GM23338 (cell line): ENCODE results near the gene OMD. TPM values are rescaled to one million over a fixed set of nuclear protein-coding genes. Genes with fewer than 3 reads are reported as not detected.

Experiments
- ATAC-seq: fragments of 200-7000 bp; cut with Tn5 transposase; 3 replicates; pipeline ENCODE4 v1.9.1; 2020
- DNase-seq: peaks from one replicate; pipeline ENCODE4 v3.0.0-alpha.2; 2015; ENCODE audit warnings: low spot score
- H2AFZ ChIP-seq: fragments of 200-600 bp; sonication (generic); 2 replicates; pipeline ENCODE4 v1.8.0; 2016; ENCODE audit warnings: antibody characterized with exemption, mild to moderate bottlenecking, moderate library complexity
- H3F3A ChIP-seq: fragments of 200-600 bp; sonication (generic); replicated peaks from 2 replicates; pipeline ENCODE4 v1.8.0; 2017; ENCODE audit warnings: antibody characterized with exemption, mixed run types, low read depth
- H3K27ac ChIP-seq: fragments of 200-600 bp; sonication (generic); 2 replicates; pipeline ENCODE4 v1.6.1; 2016; ENCODE audit warnings: low read depth
- H3K27me3 ChIP-seq: fragments of 200-600 bp; sonication (generic); 2 replicates; pipeline ENCODE4 v1.8.0; 2016; ENCODE audit warnings: mild to moderate bottlenecking, mixed run types, moderate library complexity; ENCODE audit not compliant: insufficient read depth
- H3K36me3 ChIP-seq: fragments of 200-600 bp; sonication (generic); 2 replicates; pipeline ENCODE4 v1.8.0; 2016; ENCODE audit warnings: mild to moderate bottlenecking; ENCODE audit not compliant: insufficient read depth
- H3K4me1 ChIP-seq: fragments of 200-600 bp; sonication (generic); 2 replicates; pipeline ENCODE4 v1.8.0; 2016; ENCODE audit warnings: mild to moderate bottlenecking, moderate library complexity; ENCODE audit not compliant: insufficient read depth
- H3K4me2 ChIP-seq: fragments of 200-600 bp; sonication (generic); 2 replicates; pipeline ENCODE4 v1.7.1; 2017; ENCODE audit warnings: mixed run types
- H3K4me3 ChIP-seq: fragments of 200-600 bp; sonication (generic); 2 replicates; pipeline ENCODE4 v1.6.1; 2016; ENCODE audit warnings: mixed run types
- H3K79me2 ChIP-seq: fragments of 200-600 bp; sonication (generic); replicated peaks from 2 replicates; pipeline ENCODE4 v1.8.0; 2017; ENCODE audit warnings: mild to moderate bottlenecking; ENCODE audit not compliant: insufficient read depth
- H3K9me2 ChIP-seq: fragments of 200-600 bp; sonication (generic); 2 replicates; pipeline ENCODE4 v1.8.0; 2017; ENCODE audit not compliant: insufficient read depth
- H4K20me1 ChIP-seq: fragments of 200-600 bp; sonication (generic); replicated peaks from 2 replicates; pipeline ENCODE4 v1.8.0; 2017; ENCODE audit warnings: mild to moderate bottlenecking; ENCODE audit not compliant: insufficient read depth
- H3K27ac Mint-ChIP-seq: 2 replicates; pipeline ENCODE4 v1.8.0; 2020; ENCODE audit warnings: inconsistent platforms, mild to moderate bottlenecking, moderate library complexity, mixed read lengths
- H3K27me3 Mint-ChIP-seq: 3 replicates; pipeline ENCODE4 v1.8.0; 2022; ENCODE audit warnings: low read depth, mild to moderate bottlenecking, moderate library complexity, mixed read lengths, inconsistent platforms; ENCODE audit not compliant: insufficient read depth, poor library complexity
- H3K36me3 Mint-ChIP-seq: 3 replicates; pipeline ENCODE4 v1.8.0; 2021; ENCODE audit warnings: low read depth, mild to moderate bottlenecking, inconsistent platforms, moderate library complexity, mixed read lengths
- H3K4me1 Mint-ChIP-seq: 3 replicates; pipeline ENCODE4 v1.8.0; 2020; ENCODE audit warnings: mild to moderate bottlenecking, inconsistent platforms, mixed read lengths
- H3K4me3 Mint-ChIP-seq: 3 replicates; pipeline ENCODE4 v1.8.0; 2021; ENCODE audit warnings: moderate library complexity, mild to moderate bottlenecking, inconsistent platforms, mixed read lengths
- H3K9me3 Mint-ChIP-seq: 3 replicates; pipeline ENCODE4 v1.8.0; 2020; ENCODE audit warnings: moderate library complexity, mild to moderate bottlenecking, inconsistent platforms, mixed read lengths
- CREB1 ChIP-seq: fragments of 250-450 bp; sonication (Bioruptor Pico); IDR thresholded peaks from 2 replicates; pipeline ENCODE4 v1.5.0; 2020; ENCODE audit warnings: low read depth, mild to moderate bottlenecking, moderate library complexity
- EZH2 ChIP-seq: fragments of 200-600 bp; sonication (generic); IDR thresholded peaks from one replicate; pipeline ENCODE4 v1.8.0; 2017; ENCODE audit warnings: antibody characterized with exemption, mild to moderate bottlenecking, low read depth; ENCODE audit not compliant: unreplicated experiment
- EZH2phosphoT487 ChIP-seq: fragments of 200-600 bp; sonication (generic); IDR thresholded peaks from one replicate; pipeline ENCODE4 v1.8.1; 2018; ENCODE audit warnings: antibody characterized with exemption; ENCODE audit not compliant: unreplicated experiment
- JUNB ChIP-seq: IDR thresholded peaks from one replicate; pipeline ENCODE4 v1.6.1; 2016; ENCODE audit warnings: antibody characterized with exemption; ENCODE audit not compliant: unreplicated experiment
- NANOG ChIP-seq: IDR thresholded peaks from 2 replicates; pipeline ENCODE4 v1.6.1; 2016; ENCODE audit warnings: antibody characterized with exemption, borderline replicate concordance
- POLR2AphosphoS5 ChIP-seq: IDR thresholded peaks from 2 replicates; pipeline ENCODE4 v1.6.1; 2016; ENCODE audit warnings: antibody characterized with exemption, low read depth
- STAT1 ChIP-seq: IDR thresholded peaks from one replicate; pipeline ENCODE4 v1.6.1; 2016; ENCODE audit warnings: antibody characterized with exemption; ENCODE audit not compliant: unreplicated experiment
- ZNF114 ChIP-seq: fragments of 250-450 bp; sonication (Bioruptor Pico); IDR thresholded peaks from 2 replicates; pipeline ENCODE4 v1.5.0; 2020; ENCODE audit warnings: mild to moderate bottlenecking, moderate library complexity
- ZNF331 ChIP-seq: fragments of 250-450 bp; sonication (Bioruptor Pico); IDR thresholded peaks from 2 replicates; pipeline ENCODE4 v1.5.0; 2020; ENCODE audit warnings: low read depth, mild to moderate bottlenecking, moderate library complexity
- polyA plus RNA-seq: library from polyadenylated mRNA; unstranded; fragments of >200 nt; fragmentation: Nextera tagmentation; extraction: Ambion mirVana; gene quantifications from 2 replicates; pipeline ENCODE4 v1.2.1, GENCODE V29; 2016
- total RNA-seq: library from RNA; depleted of rRNA; stranded (reverse); fragments of >200 nt; shearing (Covaris generic); gene quantifications from 2 replicates; pipeline ENCODE4 v1.2.3, GENCODE V29; 2014
- TF ChIP-seq, protein P1 (sequence below): IDR thresholded peaks from one replicate; pipeline ENCODE4 v1.6.1; 2018; ENCODE audit warnings: antibody characterized with exemption; ENCODE audit not compliant: unreplicated experiment
- TF ChIP-seq, protein P2 (sequence below): IDR thresholded peaks from 2 replicates; pipeline ENCODE4 v1.6.1; 2016; ENCODE audit warnings: antibody characterized with exemption
- TF ChIP-seq, protein P3 (sequence below), 2 experiments: fragments of 200-600 bp in 1 of 2; sonication (generic) in 1 of 2; conservative IDR thresholded peaks; 2 replicates each; pipeline versions ENCODE4 v1.5.1 to v1.6.1; 2016 to 2017; ENCODE audit warnings: antibody characterized with exemption in 2 of 2, low read depth in 2 of 2, mild to moderate bottlenecking in 2 of 2, moderate library complexity in 1 of 2
- TF ChIP-seq, protein P4 (sequence below): fragments of 250-450 bp; sonication (Bioruptor Pico); IDR thresholded peaks from 2 replicates; pipeline ENCODE4 v1.5.0; 2020; ENCODE audit warnings: mild to moderate bottlenecking, moderate library complexity

Gene OMD
- total and polyA plus RNA-seq, 2 experiments from 2014 or later, result 1.1 TPM; not detected in 1

DNA sequence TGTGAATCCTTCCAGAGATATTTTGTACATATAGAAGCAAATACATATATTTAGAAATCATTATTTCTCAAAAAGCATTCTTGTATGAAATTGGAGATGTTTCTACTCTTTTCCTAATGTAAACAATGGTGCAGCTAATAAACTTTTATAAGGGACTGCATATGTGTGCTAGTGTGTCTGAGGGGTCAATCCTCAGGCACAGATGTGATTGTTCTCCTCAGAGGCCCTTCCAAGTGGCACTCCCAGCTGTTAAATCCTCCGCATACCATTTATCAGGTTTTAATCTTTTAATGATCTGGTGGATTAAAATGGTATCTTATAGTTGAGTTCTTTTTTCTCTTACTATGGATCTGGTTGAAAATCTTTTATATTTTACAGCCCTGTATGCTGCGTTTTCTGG is 5.6 kb upstream of the OMD start:
- Histone ChIP-seq H3K27me3 (no peaks in the 10 kb centered on the region), H3K79me2 (no peaks in the 10 kb centered on the region), H3K4me2 (no peak overlapping the region), H3K36me3 (no peaks in the 10 kb centered on the region), H3K4me1 (no peaks in the 10 kb centered on the region), H3K27ac (no peak overlapping the region), H3K4me3 (no peak overlapping the region), H2AFZ (no peak overlapping the region), H3K9me2 (no peaks in the 10 kb centered on the region), H3F3A (no peaks in the 10 kb centered on the region), H4K20me1 (no peaks in the 10 kb centered on the region)
- Mint-ChIP-seq H3K27ac (no peak overlapping the region), H3K4me3 (no peak overlapping the region), H3K36me3 (no peaks in the 10 kb centered on the region), H3K27me3 (no peaks in the 10 kb centered on the region), H3K9me3 (no peaks in the 10 kb centered on the region), H3K4me1 (no peaks in the 10 kb centered on the region)
- DNase-seq (no peak), ATAC-seq (no peak)
- no peak for TF ChIP-seq ZNF331 (CRISPR knock-in tag)
- no peak for TF ChIP-seq NANOG
- TF ChIP-seq JUNB, result no peak
- TF ChIP-seq, protein P1, sequence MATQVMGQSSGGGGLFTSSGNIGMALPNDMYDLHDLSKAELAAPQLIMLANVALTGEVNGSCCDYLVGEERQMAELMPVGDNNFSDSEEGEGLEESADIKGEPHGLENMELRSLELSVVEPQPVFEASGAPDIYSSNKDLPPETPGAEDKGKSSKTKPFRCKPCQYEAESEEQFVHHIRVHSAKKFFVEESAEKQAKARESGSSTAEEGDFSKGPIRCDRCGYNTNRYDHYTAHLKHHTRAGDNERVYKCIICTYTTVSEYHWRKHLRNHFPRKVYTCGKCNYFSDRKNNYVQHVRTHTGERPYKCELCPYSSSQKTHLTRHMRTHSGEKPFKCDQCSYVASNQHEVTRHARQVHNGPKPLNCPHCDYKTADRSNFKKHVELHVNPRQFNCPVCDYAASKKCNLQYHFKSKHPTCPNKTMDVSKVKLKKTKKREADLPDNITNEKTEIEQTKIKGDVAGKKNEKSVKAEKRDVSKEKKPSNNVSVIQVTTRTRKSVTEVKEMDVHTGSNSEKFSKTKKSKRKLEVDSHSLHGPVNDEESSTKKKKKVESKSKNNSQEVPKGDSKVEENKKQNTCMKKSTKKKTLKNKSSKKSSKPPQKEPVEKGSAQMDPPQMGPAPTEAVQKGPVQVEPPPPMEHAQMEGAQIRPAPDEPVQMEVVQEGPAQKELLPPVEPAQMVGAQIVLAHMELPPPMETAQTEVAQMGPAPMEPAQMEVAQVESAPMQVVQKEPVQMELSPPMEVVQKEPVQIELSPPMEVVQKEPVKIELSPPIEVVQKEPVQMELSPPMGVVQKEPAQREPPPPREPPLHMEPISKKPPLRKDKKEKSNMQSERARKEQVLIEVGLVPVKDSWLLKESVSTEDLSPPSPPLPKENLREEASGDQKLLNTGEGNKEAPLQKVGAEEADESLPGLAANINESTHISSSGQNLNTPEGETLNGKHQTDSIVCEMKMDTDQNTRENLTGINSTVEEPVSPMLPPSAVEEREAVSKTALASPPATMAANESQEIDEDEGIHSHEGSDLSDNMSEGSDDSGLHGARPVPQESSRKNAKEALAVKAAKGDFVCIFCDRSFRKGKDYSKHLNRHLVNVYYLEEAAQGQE, result no peak
- TF ChIP-seq, protein P2, sequence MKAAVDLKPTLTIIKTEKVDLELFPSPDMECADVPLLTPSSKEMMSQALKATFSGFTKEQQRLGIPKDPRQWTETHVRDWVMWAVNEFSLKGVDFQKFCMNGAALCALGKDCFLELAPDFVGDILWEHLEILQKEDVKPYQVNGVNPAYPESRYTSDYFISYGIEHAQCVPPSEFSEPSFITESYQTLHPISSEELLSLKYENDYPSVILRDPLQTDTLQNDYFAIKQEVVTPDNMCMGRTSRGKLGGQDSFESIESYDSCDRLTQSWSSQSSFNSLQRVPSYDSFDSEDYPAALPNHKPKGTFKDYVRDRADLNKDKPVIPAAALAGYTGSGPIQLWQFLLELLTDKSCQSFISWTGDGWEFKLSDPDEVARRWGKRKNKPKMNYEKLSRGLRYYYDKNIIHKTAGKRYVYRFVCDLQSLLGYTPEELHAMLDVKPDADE, result no peak
- TF ChIP-seq EZH2phosphoT487, result no peak
- TF ChIP-seq, protein P3, sequence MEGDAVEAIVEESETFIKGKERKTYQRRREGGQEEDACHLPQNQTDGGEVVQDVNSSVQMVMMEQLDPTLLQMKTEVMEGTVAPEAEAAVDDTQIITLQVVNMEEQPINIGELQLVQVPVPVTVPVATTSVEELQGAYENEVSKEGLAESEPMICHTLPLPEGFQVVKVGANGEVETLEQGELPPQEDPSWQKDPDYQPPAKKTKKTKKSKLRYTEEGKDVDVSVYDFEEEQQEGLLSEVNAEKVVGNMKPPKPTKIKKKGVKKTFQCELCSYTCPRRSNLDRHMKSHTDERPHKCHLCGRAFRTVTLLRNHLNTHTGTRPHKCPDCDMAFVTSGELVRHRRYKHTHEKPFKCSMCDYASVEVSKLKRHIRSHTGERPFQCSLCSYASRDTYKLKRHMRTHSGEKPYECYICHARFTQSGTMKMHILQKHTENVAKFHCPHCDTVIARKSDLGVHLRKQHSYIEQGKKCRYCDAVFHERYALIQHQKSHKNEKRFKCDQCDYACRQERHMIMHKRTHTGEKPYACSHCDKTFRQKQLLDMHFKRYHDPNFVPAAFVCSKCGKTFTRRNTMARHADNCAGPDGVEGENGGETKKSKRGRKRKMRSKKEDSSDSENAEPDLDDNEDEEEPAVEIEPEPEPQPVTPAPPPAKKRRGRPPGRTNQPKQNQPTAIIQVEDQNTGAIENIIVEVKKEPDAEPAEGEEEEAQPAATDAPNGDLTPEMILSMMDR (conservative IDR thresholded peaks at IDR 0.05; ENCODE audit: low read depth in 2 of 2), result no peak
- TF ChIP-seq POLR2AphosphoS5, result no peak
- TF ChIP-seq ZNF114 (CRISPR knock-in tag), result no peak
- TF ChIP-seq CREB1, result no peak
- TF ChIP-seq EZH2, result no peak
- no peak for TF ChIP-seq STAT1
- TF ChIP-seq, protein P4, sequence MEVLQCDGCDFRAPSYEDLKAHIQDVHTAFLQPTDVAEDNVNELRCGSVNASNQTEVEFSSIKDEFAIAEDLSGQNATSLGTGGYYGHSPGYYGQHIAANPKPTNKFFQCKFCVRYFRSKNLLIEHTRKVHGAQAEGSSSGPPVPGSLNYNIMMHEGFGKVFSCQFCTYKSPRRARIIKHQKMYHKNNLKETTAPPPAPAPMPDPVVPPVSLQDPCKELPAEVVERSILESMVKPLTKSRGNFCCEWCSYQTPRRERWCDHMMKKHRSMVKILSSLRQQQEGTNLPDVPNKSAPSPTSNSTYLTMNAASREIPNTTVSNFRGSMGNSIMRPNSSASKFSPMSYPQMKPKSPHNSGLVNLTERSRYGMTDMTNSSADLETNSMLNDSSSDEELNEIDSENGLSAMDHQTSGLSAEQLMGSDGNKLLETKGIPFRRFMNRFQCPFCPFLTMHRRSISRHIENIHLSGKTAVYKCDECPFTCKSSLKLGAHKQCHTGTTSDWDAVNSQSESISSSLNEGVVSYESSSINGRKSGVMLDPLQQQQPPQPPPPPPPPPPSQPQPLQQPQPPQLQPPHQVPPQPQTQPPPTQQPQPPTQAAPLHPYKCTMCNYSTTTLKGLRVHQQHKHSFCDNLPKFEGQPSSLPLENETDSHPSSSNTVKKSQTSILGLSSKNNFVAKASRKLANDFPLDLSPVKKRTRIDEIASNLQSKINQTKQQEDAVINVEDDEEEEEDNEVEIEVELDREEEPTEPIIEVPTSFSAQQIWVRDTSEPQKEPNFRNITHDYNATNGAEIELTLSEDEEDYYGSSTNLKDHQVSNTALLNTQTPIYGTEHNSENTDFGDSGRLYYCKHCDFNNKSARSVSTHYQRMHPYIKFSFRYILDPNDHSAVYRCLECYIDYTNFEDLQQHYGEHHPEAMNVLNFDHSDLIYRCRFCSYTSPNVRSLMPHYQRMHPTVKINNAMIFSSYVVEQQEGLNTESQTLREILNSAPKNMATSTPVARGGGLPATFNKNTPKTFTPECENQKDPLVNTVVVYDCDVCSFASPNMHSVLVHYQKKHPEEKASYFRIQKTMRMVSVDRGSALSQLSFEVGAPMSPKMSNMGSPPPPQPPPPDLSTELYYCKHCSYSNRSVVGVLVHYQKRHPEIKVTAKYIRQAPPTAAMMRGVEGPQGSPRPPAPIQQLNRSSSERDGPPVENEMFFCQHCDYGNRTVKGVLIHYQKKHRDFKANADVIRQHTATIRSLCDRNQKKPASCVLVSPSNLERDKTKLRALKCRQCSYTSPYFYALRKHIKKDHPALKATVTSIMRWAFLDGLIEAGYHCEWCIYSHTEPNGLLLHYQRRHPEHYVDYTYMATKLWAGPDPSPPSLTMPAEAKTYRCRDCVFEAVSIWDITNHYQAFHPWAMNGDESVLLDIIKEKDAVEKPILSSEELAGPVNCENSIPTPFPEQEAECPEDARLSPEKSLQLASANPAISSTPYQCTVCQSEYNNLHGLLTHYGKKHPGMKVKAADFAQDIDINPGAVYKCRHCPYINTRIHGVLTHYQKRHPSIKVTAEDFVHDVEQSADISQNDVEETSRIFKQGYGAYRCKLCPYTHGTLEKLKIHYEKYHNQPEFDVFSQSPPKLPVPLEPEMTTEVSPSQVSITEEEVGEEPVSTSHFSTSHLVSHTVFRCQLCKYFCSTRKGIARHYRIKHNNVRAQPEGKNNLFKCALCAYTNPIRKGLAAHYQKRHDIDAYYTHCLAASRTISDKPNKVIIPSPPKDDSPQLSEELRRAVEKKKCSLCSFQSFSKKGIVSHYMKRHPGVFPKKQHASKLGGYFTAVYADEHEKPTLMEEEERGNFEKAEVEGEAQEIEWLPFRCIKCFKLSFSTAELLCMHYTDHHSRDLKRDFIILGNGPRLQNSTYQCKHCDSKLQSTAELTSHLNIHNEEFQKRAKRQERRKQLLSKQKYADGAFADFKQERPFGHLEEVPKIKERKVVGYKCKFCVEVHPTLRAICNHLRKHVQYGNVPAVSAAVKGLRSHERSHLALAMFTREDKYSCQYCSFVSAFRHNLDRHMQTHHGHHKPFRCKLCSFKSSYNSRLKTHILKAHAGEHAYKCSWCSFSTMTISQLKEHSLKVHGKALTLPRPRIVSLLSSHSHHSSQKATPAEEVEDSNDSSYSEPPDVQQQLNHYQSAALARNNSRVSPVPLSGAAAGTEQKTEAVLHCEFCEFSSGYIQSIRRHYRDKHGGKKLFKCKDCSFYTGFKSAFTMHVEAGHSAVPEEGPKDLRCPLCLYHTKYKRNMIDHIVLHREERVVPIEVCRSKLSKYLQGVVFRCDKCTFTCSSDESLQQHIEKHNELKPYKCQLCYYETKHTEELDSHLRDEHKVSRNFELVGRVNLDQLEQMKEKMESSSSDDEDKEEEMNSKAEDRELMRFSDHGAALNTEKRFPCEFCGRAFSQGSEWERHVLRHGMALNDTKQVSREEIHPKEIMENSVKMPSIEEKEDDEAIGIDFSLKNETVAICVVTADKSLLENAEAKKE (CRISPR knock-in tag), result no peak
